ENCODE results near the gene TSR3.

GRCh38 chr16:1367486-1368174 lies 16.0 kb upstream of the TSR3 start:
- TF ChIP-seq CTCF (IDR thresholded peaks at IDR 0.05) (no peak), POLR2A (IDR thresholded peaks at IDR 0.05) (no peak)

Measured in thyroid gland (tissue), 4 donors.